Bronchial epithelial cell (primary cell): ENCODE measurements around the gene TMTC2. TPM values are rescaled to one million over a fixed set of nuclear protein-coding genes. Genes with fewer than 3 reads are reported as not detected.

Source experiments
- DNase-seq: peaks from one replicate; pipeline ENCODE4 v3.0.0-alpha.2; 2010; ENCODE audit warnings: low read depth
- FAIRE-seq: peaks from 2 replicates; lab custom pipeline; 2011; peaks lifted over from hg19 to GRCh38; lab: Jason Lieb, UNC
- H3K27me3 ChIP-seq: 2 replicates; pipeline ENCODE4 v1.5.1; 2011; ENCODE audit warnings: low read length; ENCODE audit not compliant: control insufficient read depth, insufficient read depth
- H3K36me3 ChIP-seq: 2 replicates; pipeline ENCODE4 v1.5.1; 2011; ENCODE audit warnings: low read length; ENCODE audit not compliant: control insufficient read depth, insufficient read depth
- H3K4me3 ChIP-seq: 2 replicates; pipeline ENCODE4 v1.5.1; 2011; ENCODE audit warnings: mild to moderate bottlenecking, low read depth, low read length, control low read depth
- total RNA-seq: library from RNA; depleted of rRNA; stranded (reverse); fragments of >200 nt; gene quantifications from 2 replicates; pipeline ENCODE4 v1.2.1, GENCODE V29; 2014
- TF ChIP-seq, protein P1 (sequence below): IDR thresholded peaks from 2 replicates; pipeline ENCODE4 v1.5.1; 2011; ENCODE audit warnings: mild to moderate bottlenecking, moderate library complexity, low read length, control low read depth, inconsistent platforms; ENCODE audit not compliant: insufficient read depth, severe bottlenecking

Gene TMTC2
- total RNA-seq, 1 donor from 2014 or later = 10.5 TPM

DNA sequence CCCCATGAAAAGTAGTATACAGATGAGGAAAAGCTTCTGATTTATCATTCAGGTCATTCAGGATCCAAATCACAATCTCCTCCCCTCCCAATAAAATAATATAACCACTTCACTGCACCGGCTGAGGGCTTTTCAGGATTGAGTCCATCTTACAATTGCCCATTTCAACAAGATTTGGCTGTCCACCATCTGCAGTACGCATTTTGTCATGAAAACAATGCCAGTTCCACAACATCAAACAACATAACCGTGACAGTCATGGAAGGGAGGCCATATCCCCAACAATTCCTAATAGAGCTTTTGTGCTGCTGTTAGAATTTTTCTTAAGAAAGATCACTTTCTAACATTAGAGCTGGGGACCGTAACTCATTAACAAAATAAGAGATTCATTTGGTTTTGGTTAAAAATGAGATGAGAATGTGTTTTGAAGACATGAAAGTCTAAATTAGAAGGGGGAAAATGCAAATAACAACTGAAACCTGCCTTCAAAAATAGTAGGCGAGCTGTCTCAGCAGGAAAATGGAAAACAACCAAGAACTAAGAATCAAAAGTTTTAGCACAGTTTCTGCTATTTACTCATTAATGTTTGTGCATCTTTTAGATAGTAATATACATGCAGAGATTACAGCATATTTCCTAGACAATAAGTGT lies 38.3 kb upstream of the TMTC2 start:
- H3K27me3 ChIP-seq = no peaks in the 10 kb centered on the region
- FAIRE-seq (no peak), DNase-seq (no peak)
- no peaks in the 10 kb centered on the region for H3K36me3 ChIP-seq
- H3K4me3 ChIP-seq = no peak overlapping the region
- TF ChIP-seq, protein P1, sequence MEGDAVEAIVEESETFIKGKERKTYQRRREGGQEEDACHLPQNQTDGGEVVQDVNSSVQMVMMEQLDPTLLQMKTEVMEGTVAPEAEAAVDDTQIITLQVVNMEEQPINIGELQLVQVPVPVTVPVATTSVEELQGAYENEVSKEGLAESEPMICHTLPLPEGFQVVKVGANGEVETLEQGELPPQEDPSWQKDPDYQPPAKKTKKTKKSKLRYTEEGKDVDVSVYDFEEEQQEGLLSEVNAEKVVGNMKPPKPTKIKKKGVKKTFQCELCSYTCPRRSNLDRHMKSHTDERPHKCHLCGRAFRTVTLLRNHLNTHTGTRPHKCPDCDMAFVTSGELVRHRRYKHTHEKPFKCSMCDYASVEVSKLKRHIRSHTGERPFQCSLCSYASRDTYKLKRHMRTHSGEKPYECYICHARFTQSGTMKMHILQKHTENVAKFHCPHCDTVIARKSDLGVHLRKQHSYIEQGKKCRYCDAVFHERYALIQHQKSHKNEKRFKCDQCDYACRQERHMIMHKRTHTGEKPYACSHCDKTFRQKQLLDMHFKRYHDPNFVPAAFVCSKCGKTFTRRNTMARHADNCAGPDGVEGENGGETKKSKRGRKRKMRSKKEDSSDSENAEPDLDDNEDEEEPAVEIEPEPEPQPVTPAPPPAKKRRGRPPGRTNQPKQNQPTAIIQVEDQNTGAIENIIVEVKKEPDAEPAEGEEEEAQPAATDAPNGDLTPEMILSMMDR = no peak

DNA sequence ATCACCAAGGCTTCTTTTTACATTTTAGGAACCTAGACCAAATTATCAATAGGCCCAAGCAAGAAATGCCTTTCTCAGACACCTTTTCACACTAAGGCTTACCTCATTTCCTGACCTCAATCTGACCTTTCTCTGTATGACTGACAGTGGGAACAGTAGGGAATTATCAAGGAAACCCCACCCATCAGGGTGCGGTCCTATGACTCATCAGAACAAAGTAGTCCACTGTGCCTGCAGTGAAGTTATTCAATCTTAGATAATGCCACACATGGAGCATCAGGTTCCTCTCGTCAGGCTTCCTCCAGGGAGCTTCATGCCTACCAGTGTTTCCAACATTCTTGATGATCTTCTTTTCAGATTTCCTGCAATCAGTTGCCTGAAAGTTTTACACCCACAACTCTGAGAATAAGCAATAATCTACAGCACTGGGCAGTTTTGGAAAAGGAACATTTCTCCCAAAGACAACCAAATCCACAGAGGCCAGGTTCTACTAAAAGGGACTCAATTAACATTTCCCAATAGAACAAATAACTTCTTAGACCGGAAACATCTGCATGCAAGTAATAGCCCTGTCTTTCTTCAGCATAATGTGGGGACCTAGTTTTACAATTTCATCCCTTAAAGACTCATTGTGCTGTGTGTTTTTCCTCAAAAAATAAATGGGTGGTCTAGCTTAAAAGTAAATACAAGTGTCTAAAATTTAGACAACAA lies 35.9 kb upstream of the TMTC2 start:
- TF ChIP-seq, protein P1 = no peak
- peak; percentile 97 for DNase-seq
- Histone ChIP-seq H3K4me3 (no peak overlapping the region), H3K27me3 (no peaks in the 10 kb centered on the region), H3K36me3 (no peaks in the 10 kb centered on the region)
- peak; percentile 92 for FAIRE-seq

DNA sequence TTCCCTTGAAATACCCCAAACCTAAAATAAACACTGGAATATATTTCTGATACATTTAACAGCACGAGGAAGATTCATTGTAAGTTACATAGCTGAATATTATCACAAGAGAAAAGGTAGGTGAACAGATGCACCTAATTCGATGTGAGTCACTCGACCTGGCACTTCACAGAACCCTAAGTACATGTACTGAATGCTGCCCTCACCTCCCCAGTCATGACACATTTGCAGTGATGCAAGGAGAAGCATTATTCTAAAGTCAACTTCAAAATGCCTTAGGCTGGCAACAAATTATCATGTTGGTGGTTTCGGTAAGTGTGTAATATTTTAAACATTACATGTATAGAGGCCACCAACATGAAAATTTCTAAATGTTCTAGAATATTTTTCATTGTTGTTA lies 35.2 kb upstream of the TMTC2 start:
- TF ChIP-seq, protein P1 = no peak
- peak; percentile 91 for FAIRE-seq

DNA sequence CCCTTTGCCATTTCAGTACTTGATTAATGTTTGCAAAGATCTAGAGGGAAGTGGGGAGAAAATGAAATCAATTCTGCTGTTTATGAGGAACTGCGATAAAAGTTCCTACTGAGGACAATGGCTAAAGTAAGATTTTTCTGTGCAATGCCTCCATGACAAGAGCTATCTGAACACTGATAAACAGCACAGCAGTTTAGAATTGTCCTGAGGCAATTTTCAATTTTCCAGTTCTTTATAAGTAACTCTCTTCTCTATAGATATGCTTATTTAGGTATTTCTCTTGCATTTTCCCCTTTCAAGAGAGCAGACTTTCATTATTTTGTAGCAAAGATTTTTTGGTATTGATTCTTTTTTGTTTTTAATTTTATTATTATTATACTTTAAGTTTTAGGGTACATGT lies 34.6 kb upstream of the TMTC2 start:
- H3K36me3 ChIP-seq = no peaks in the 10 kb centered on the region
- H3K27me3 ChIP-seq = no peaks in the 10 kb centered on the region
- no peak overlapping the region for H3K4me3 ChIP-seq
- TF ChIP-seq, protein P1 = no peak
- FAIRE-seq (no peak), DNase-seq (no peak)

More for the DNA sequence above, 35.2 kb upstream of the TMTC2 start:
- Histone ChIP-seq H3K27me3 (no peaks in the 10 kb centered on the region), H3K4me3 (no peak overlapping the region), H3K36me3 (no peaks in the 10 kb centered on the region)
- peak; percentile 96 for DNase-seq

DNA sequence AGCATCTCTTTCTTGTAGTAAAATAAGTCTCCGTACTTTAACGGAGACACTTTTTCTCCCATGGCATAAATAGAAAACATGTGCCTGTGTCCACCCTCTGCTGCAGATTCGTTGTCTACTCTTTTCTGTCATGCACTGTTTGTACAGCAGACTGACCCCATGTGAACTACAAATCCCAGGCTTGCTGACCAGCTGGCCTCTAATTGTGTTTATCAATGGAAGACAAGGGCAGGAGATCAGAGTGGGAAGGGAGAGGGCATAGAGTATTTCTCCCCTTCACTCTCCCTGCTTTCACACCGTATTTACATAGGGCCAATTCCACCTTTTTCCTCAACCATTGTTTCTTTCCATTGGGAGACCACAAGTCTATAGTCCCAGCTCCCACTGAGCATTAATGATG lies 31.0 kb upstream of the TMTC2 start:
- TF ChIP-seq, protein P1 = no peak
- no peak overlapping the region for H3K4me3 ChIP-seq
- no peaks in the 10 kb centered on the region for H3K27me3 ChIP-seq
- no peaks in the 10 kb centered on the region for H3K36me3 ChIP-seq
- FAIRE-seq = no peak
- DNase-seq = no peak
